Activated T-helper 2 cell treated with anti-CD3 and anti-CD28 coated beads, Interferon-gamma antibody, Interleukin-2, Interleukin-4, amounts not matched to agents 10 μg/mL and 5 μg/mL and 100 μg/mL, durations not matched to agents 14 hours and 24 hours and 36 hours (primary cell): ENCODE measurements around the gene B4GALT5. TPM values are rescaled to one million over a fixed set of nuclear protein-coding genes. Genes with fewer than 3 reads are reported as not detected.
"Not testable (repeated sequence)": the region's sequence is repeated elsewhere in the genome, so short reads cannot be mapped to it uniquely, and the experiment has no call there.

Experiments used
- DNase-seq: peaks from one replicate; pipeline ENCODE4 v3.0.0; 2021; ENCODE audit warnings: low spot score
- H3K27ac Mint-ChIP-seq: one replicate; pipeline ENCODE4 v1.8.0; 2021; ENCODE audit warnings: mixed read lengths
- H3K27me3 Mint-ChIP-seq: one replicate; pipeline ENCODE4 v1.8.0; 2021; ENCODE audit warnings: low read depth, mixed read lengths
- H3K36me3 Mint-ChIP-seq: one replicate; pipeline ENCODE4 v1.8.0; 2021; ENCODE audit warnings: low read depth, mixed read lengths
- H3K4me1 Mint-ChIP-seq: one replicate; pipeline ENCODE4 v1.8.0; 2021; ENCODE audit warnings: low read depth, mixed read lengths
- H3K4me3 Mint-ChIP-seq: one replicate; pipeline ENCODE4 v1.8.0; 2021; ENCODE audit warnings: low read depth, mild to moderate bottlenecking, moderate library complexity, mixed read lengths
- H3K9me3 Mint-ChIP-seq: one replicate; pipeline ENCODE4 v1.8.0; 2021; ENCODE audit warnings: mixed read lengths
- intact Hi-C: fragments of 100-400 bp; cut with micrococcal nuclease; formaldehyde crosslinking; loops from one replicate; pipeline ENCODE4 v1.15.1; 2023
- total RNA-seq: library from RNA; stranded (reverse); gene quantifications from 2 replicates; pipeline ENCODE4 v1.2.3, GENCODE V29; 2022

B4GALT5 gene
- total RNA-seq, 1 donor from 2014 or later, result 39.4 TPM

- Mint-ChIP-seq H3K27ac (no peak overlapping the region), H3K4me3 (no peak overlapping the region), H3K27me3 (peaks cover 2% of the 10 kb centered on the region), H3K36me3 (peaks cover 8% of the 10 kb centered on the region), H3K9me3 (peaks cover 10% of the 10 kb centered on the region), H3K4me1 (peaks cover 7% of the 10 kb centered on the region)
- DNase-seq, result no peak
- intact Hi-C loops, result no loop called here
Observed at GRCh38 chr20:49618289-49618688, 95.4 kb downstream of the B4GALT5 start.

- H3K4me1 Mint-ChIP-seq, H3K36me3 Mint-ChIP-seq, intact Hi-C loops, H3K27ac Mint-ChIP-seq, H3K27me3 Mint-ChIP-seq, H3K9me3 Mint-ChIP-seq, H3K4me3 Mint-ChIP-seq, DNase-seq: not testable (repeated sequence)
Observed at GRCh38 chr20:49617394-49617793, 96.3 kb downstream of the B4GALT5 start.

- no peak for DNase-seq
- H3K4me1 Mint-ChIP-seq, result peaks cover 4% of the 10 kb centered on the region
- H3K27me3 Mint-ChIP-seq, result no peaks in the 10 kb centered on the region
- intact Hi-C loops, result no loop called here
- H3K9me3 Mint-ChIP-seq, result peaks cover 2% of the 10 kb centered on the region
- H3K27ac Mint-ChIP-seq, result no peak overlapping the region
- H3K4me3 Mint-ChIP-seq, result no peak overlapping the region
- peaks cover under 1% of the 10 kb centered on the region for H3K36me3 Mint-ChIP-seq
Observed at GRCh38 chr20:49616154-49617007, 97.3 kb downstream of the B4GALT5 start.

GRCh38 chr20:49615401-49616153, 98.1 kb downstream of the B4GALT5 start:
- no peak overlapping the region for H3K27ac Mint-ChIP-seq
- H3K4me3 Mint-ChIP-seq, result no peak overlapping the region
- intact Hi-C loops, result no loop called here
- H3K9me3 Mint-ChIP-seq, result no peaks in the 10 kb centered on the region
- no peaks in the 10 kb centered on the region for H3K36me3 Mint-ChIP-seq
- DNase-seq, result no peak
- peaks cover 6% of the 10 kb centered on the region for H3K4me1 Mint-ChIP-seq
- no peaks in the 10 kb centered on the region for H3K27me3 Mint-ChIP-seq

GRCh38 chr20:49615051-49615400, 98.7 kb downstream of the B4GALT5 start:
- H3K4me1 Mint-ChIP-seq, H3K36me3 Mint-ChIP-seq, intact Hi-C loops, H3K9me3 Mint-ChIP-seq, H3K27me3 Mint-ChIP-seq, H3K27ac Mint-ChIP-seq, H3K4me3 Mint-ChIP-seq, DNase-seq: not testable (repeated sequence)

- H3K9me3 Mint-ChIP-seq, result no peaks in the 10 kb centered on the region
- intact Hi-C loops, result loop anchor here (5.0 kb wide), 1 partner anchor 313 kb away; no protein-coding TSS in a partner anchor
- peaks cover 3% of the 10 kb centered on the region for H3K36me3 Mint-ChIP-seq
- H3K4me3 Mint-ChIP-seq, result no peak overlapping the region
- no peak overlapping the region for H3K27ac Mint-ChIP-seq
- DNase-seq, result no peak
- peaks cover 10% of the 10 kb centered on the region for H3K4me1 Mint-ChIP-seq
- no peaks in the 10 kb centered on the region for H3K27me3 Mint-ChIP-seq
Observed at GRCh38 chr20:49614338-49615050, 99.2 kb downstream of the B4GALT5 start.

- H3K36me3 Mint-ChIP-seq, result peaks cover 11% of the 10 kb centered on the region
- no peaks in the 10 kb centered on the region for H3K9me3 Mint-ChIP-seq
- no peak overlapping the region for H3K27ac Mint-ChIP-seq
- H3K4me1 Mint-ChIP-seq, result peaks cover 20% of the 10 kb centered on the region
- no peaks in the 10 kb centered on the region for H3K27me3 Mint-ChIP-seq
- intact Hi-C loops, result loop anchor here (5.0 kb wide), 1 partner anchor 315 kb away; no protein-coding TSS in a partner anchor
- H3K4me3 Mint-ChIP-seq, result no peak overlapping the region
- DNase-seq, result no peak
Observed at GRCh38 chr20:49612127-49612738, 101.4 kb downstream of the B4GALT5 start.

- intact Hi-C loops, result loop anchor here (1.0 to 5.0 kb wide), 4 partner anchors 235 to 316 kb away; no protein-coding TSS in a partner anchor
- H3K9me3 Mint-ChIP-seq, H3K27ac Mint-ChIP-seq, DNase-seq, H3K27me3 Mint-ChIP-seq: not testable (repeated sequence)
- H3K4me3 Mint-ChIP-seq, result peak overlapping the region; percentile 11
- peaks cover 11% of the 10 kb centered on the region for H3K36me3 Mint-ChIP-seq
- peaks cover 20% of the 10 kb centered on the region for H3K4me1 Mint-ChIP-seq
Observed at GRCh38 chr20:49611539-49612126, 102.0 kb downstream of the B4GALT5 start.

GRCh38 chr20:49610691-49611538, 102.8 kb downstream of the B4GALT5 start:
- intact Hi-C loops, result loop anchor here (1.0 to 5.0 kb wide), 4 partner anchors 235 to 316 kb away; no protein-coding TSS in a partner anchor
- Mint-ChIP-seq H3K27me3 (no peaks in the 10 kb centered on the region), H3K27ac (no peak overlapping the region), H3K4me3 (peak overlapping the region; percentile 22), H3K4me1 (peaks cover 20% of the 10 kb centered on the region), H3K36me3 (peaks cover 11% of the 10 kb centered on the region), H3K9me3 (no peaks in the 10 kb centered on the region)
- DNase-seq, result peak; percentile 76

- Mint-ChIP-seq H3K4me3 (no peak overlapping the region), H3K36me3 (peaks cover 23% of the 10 kb centered on the region), H3K27me3 (no peaks in the 10 kb centered on the region), H3K9me3 (no peaks in the 10 kb centered on the region), H3K4me1 (peaks cover 23% of the 10 kb centered on the region), H3K27ac (no peak overlapping the region)
- intact Hi-C loops, result loop anchor here (1.0 kb wide), 1 partner anchor 68 kb away; no protein-coding TSS in a partner anchor
- DNase-seq, result peak; percentile 71
Observed at GRCh38 chr20:49608752-49609670, 104.7 kb downstream of the B4GALT5 start.

GRCh38 chr20:49607568-49607967, 106.1 kb downstream of the B4GALT5 start:
- H3K27ac Mint-ChIP-seq, result no peak overlapping the region
- H3K9me3 Mint-ChIP-seq, result no peaks in the 10 kb centered on the region
- peaks cover 32% of the 10 kb centered on the region for H3K4me1 Mint-ChIP-seq
- peaks cover 32% of the 10 kb centered on the region for H3K36me3 Mint-ChIP-seq
- DNase-seq, result no peak
- intact Hi-C loops, result no loop called here
- H3K27me3 Mint-ChIP-seq, result no peaks in the 10 kb centered on the region
- H3K4me3 Mint-ChIP-seq, result no peak overlapping the region
